Mesothelial cell of epicardium (in vitro differentiated cells): ENCODE results near the gene GCK. TPM values are rescaled to one million over a fixed set of nuclear protein-coding genes. Genes with fewer than 3 reads are reported as not detected.

Source experiments
- DNase-seq, 2 experiments: peaks; one replicate each; pipeline ENCODE4 v3.0.0; 2021; ENCODE audit warnings: low spot score in 2 of 2; ENCODE audit not compliant: unreplicated experiment in 2 of 2
- H3K27ac Mint-ChIP-seq: 2 replicates; pipeline ENCODE4 v1.8.0; 2021; ENCODE audit warnings: mixed read lengths
- H3K27me3 Mint-ChIP-seq: 2 replicates; pipeline ENCODE4 v1.8.0; 2021; ENCODE audit warnings: low read depth, mixed read lengths
- H3K36me3 Mint-ChIP-seq: 2 replicates; pipeline ENCODE4 v1.8.0; 2021; ENCODE audit warnings: mixed read lengths
- H3K4me1 Mint-ChIP-seq: 2 replicates; pipeline ENCODE4 v1.8.0; 2021; ENCODE audit warnings: mixed read lengths
- H3K4me3 Mint-ChIP-seq: 2 replicates; pipeline ENCODE4 v1.8.0; 2021; ENCODE audit warnings: mild to moderate bottlenecking, moderate library complexity, mixed read lengths
- H3K9me3 Mint-ChIP-seq: 2 replicates; pipeline ENCODE4 v1.8.0; 2021; ENCODE audit warnings: mixed read lengths
- total RNA-seq: library from RNA; stranded (reverse); gene quantifications from 3 replicates; pipeline ENCODE4 v1.2.1, GENCODE V29; 2021
- TF ChIP-seq, protein P1 (sequence below): fragments of 200-600 bp; sonication (generic); IDR thresholded peaks from one replicate; pipeline ENCODE4 v1.5.0; 2021; ENCODE audit warnings: antibody characterized with exemption; ENCODE audit not compliant: unreplicated experiment

GCK gene
- total RNA-seq, 1 donor from 2014 or later: 1.5 TPM

- Mint-ChIP-seq H3K4me1 (peaks cover 6% of the 10 kb centered on the region), H3K9me3 (no peaks in the 10 kb centered on the region), H3K27ac (no peak overlapping the region), H3K27me3 (no peaks in the 10 kb centered on the region), H3K36me3 (no peaks in the 10 kb centered on the region), H3K4me3 (no peak overlapping the region)
- no peak for DNase-seq
- TF ChIP-seq, protein P1, sequence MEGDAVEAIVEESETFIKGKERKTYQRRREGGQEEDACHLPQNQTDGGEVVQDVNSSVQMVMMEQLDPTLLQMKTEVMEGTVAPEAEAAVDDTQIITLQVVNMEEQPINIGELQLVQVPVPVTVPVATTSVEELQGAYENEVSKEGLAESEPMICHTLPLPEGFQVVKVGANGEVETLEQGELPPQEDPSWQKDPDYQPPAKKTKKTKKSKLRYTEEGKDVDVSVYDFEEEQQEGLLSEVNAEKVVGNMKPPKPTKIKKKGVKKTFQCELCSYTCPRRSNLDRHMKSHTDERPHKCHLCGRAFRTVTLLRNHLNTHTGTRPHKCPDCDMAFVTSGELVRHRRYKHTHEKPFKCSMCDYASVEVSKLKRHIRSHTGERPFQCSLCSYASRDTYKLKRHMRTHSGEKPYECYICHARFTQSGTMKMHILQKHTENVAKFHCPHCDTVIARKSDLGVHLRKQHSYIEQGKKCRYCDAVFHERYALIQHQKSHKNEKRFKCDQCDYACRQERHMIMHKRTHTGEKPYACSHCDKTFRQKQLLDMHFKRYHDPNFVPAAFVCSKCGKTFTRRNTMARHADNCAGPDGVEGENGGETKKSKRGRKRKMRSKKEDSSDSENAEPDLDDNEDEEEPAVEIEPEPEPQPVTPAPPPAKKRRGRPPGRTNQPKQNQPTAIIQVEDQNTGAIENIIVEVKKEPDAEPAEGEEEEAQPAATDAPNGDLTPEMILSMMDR: no peak
These were observed 45.8 kb upstream of the GCK start for GRCh38 chr7:44235066-44235465.

DNA sequence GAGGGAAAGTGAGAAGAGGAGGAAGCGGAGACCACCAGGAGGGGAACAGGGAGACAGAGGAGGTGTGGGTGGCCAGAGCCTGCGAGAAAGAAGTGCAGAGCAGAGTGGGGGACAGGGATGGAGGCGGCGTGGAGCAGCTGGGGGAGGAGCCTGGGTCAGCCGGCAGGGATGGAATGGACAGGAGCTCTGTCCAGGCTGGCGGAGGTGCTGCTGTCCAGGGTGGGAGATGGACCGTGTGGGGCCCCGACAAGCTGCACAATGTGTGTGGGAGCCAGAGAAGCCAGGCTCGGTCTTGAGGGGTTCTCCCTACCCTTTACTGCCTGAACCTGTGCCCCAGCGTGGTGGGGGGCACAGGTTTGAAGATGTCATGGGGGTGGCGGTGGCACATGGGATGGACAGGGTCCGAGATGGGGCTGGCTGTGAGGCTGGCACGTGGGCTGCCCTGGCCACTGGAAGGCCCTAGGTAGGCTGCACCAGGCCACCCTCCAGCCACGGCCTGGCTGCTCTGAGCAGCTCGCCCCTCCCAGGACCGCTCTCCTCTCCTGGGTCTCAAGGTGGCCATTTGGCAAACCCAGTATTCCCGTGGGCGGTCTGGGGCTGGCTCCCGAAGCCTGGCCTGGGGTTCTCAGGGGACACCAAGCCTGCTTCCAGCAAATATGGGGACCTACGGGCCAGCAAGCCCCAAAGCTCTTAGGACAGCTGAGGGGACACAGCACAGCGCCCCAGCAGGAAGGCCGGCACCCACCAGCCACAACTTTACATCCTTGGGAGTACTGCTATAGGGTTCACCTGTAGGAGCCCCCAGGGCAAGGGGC is 43.9 kb upstream of the GCK start:
- H3K4me1 Mint-ChIP-seq: peaks cover 6% of the 10 kb centered on the region
- H3K9me3 Mint-ChIP-seq: no peaks in the 10 kb centered on the region
- no peak overlapping the region for H3K4me3 Mint-ChIP-seq
- no peaks in the 10 kb centered on the region for H3K27me3 Mint-ChIP-seq
- no peak overlapping the region for H3K27ac Mint-ChIP-seq
- no peaks in the 10 kb centered on the region for H3K36me3 Mint-ChIP-seq
- TF ChIP-seq, protein P1: no peak
- no peak for DNase-seq

GRCh38 chr7:44232396-44232795 is 43.2 kb upstream of the GCK start:
- Mint-ChIP-seq H3K9me3 (no peaks in the 10 kb centered on the region), H3K4me1 (peaks cover 6% of the 10 kb centered on the region), H3K4me3 (no peak overlapping the region), H3K27me3 (no peaks in the 10 kb centered on the region), H3K36me3 (no peaks in the 10 kb centered on the region), H3K27ac (no peak overlapping the region)
- no peak for DNase-seq
- TF ChIP-seq, protein P1: no peak

GRCh38 chr7:44231088-44231487 is 41.8 kb upstream of the GCK start:
- H3K27me3 Mint-ChIP-seq: peaks cover 2% of the 10 kb centered on the region
- H3K4me1 Mint-ChIP-seq: peaks cover under 1% of the 10 kb centered on the region
- H3K4me3 Mint-ChIP-seq: no peak overlapping the region
- DNase-seq: no peak
- TF ChIP-seq, protein P1: no peak
- H3K9me3 Mint-ChIP-seq: no peaks in the 10 kb centered on the region
- H3K27ac Mint-ChIP-seq: no peak overlapping the region
- no peaks in the 10 kb centered on the region for H3K36me3 Mint-ChIP-seq

DNA sequence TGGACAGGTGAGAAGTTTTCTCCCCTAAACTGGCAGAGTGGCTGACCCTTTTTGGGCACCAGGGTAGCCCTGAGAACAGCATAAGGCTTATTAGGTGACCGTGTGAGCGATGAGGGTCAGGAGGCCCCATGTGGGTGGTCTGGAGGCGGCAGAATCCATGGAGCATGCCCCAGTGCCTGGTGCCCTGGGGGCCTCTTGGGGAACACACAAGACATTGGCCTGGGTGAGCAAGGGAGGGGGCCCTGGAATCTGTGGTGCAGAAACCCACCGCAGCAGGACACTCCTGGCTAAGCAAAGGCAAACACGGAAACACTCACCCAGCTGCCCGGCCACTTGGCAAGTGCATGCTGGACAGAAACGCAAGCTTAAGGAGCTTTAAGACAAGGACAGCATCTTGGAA is 41.0 kb upstream of the GCK start:
- Mint-ChIP-seq H3K4me1 (no peaks in the 10 kb centered on the region), H3K4me3 (no peak overlapping the region), H3K9me3 (no peaks in the 10 kb centered on the region), H3K27ac (no peak overlapping the region), H3K36me3 (no peaks in the 10 kb centered on the region), H3K27me3 (peaks cover 4% of the 10 kb centered on the region)
- no peak for DNase-seq
- TF ChIP-seq, protein P1: no peak
